ENCODE measurements around the gene EEA1. TPM values are rescaled to one million over a fixed set of nuclear protein-coding genes. Genes with fewer than 3 reads are reported as not detected.

EEA1 gene
- total and polyA plus RNA-seq, 2 of the 8 experiments (the other 6 are each of a cell fraction or from before 2014, with no cell fraction given) = 1.0 to 18.8 TPM

GRCh38 chr12:92886131-92886530 is 43.0 kb downstream of the EEA1 start:
- Histone ChIP-seq H4K5ac (ENCODE audit: insufficient read length, low read depth, low read length) (no peak overlapping the region), H3K56ac (replicated peaks; ENCODE audit: insufficient read length, low read depth, low read length) (no peak overlapping the region), H4K20me1 (replicated peaks in 1 of 2; ENCODE audit: control insufficient read depth in 1 of 2, insufficient read depth in 2 of 2, low read length in 2 of 2) (no peaks in the 10 kb centered on the region), H3K9me3 (ENCODE audit: insufficient read depth in 2 of 2, low read depth in 1 of 2, low read length in 1 of 2) (no peaks in the 10 kb centered on the region), H2BK15ac (ENCODE audit: low read length) (no peak overlapping the region), H3K4me2 (ENCODE audit: insufficient read depth in 1 of 2, low read depth in 2 of 2, low read length in 2 of 2) (no peak overlapping the region), H3K23ac (ENCODE audit: insufficient read length) (no peak overlapping the region), H3K14ac (ENCODE audit: insufficient read length) (no peak overlapping the region), H3K4me1 (replicated peaks in 1 of 4; ENCODE audit: control insufficient read depth in 3 of 4, insufficient read depth in 4 of 4, low read length in 3 of 4) (no peaks in the 10 kb centered on the region), H4K91ac (replicated peaks; ENCODE audit: insufficient read length, low read length) (no peak overlapping the region), H3K27ac (ENCODE audit: low read depth, low read length) (no peak overlapping the region), H3K4ac (replicated peaks; ENCODE audit: insufficient read length, low read depth, low read length) (no peak overlapping the region), H2BK120ac (replicated peaks; ENCODE audit: low read depth, low read length) (no peak overlapping the region), H3K36me3 (ENCODE audit: control insufficient read depth in 2 of 4, insufficient read depth in 4 of 4, low read length in 3 of 4) (no peaks in the 10 kb centered on the region), H3K23me2 (ENCODE audit: low read depth, low read length) (no peaks in the 10 kb centered on the region), H3K18ac (ENCODE audit: extremely low read depth, low read length) (no peak overlapping the region), H4K8ac (ENCODE audit: extremely low read depth, insufficient read depth, low read length) (no peak overlapping the region), H3K27me3 (replicated peaks in 1 of 4; ENCODE audit: control insufficient read depth in 3 of 4, extremely low read depth in 1 of 4, insufficient read depth in 3 of 4, low read length in 3 of 4) (no peaks in the 10 kb centered on the region), H2BK20ac (ENCODE audit: low read length) (no peak overlapping the region), H3K79me2 (ENCODE audit: control insufficient read depth in 1 of 2, insufficient read depth in 2 of 2, low read length in 2 of 2) (no peaks in the 10 kb centered on the region), H2AK5ac (ENCODE audit: low read depth, low read length) (no peak overlapping the region), H2BK5ac (ENCODE audit: low read depth, low read length) (no peak overlapping the region), H3K4me3 (ENCODE audit: extremely low read depth in 1 of 4, insufficient read depth in 2 of 4, low read depth in 3 of 4, low read length in 4 of 4) (no peak overlapping the region), H2BK12ac (ENCODE audit: low read depth, low read length) (no peak overlapping the region), H3K9ac (replicated peaks in 1 of 4; ENCODE audit: extremely low read depth in 1 of 4, low read depth in 3 of 4, low read length in 3 of 4) (no peak overlapping the region), H2AFZ (ENCODE audit: low read length) (no peak overlapping the region), H3K79me1 (ENCODE audit: low read depth, low read length) (no peaks in the 10 kb centered on the region; the same call in 1 of the 2 replicates)
- no peak for TF ChIP-seq JUN (IDR thresholded peaks at IDR 0.05; ENCODE audit: low read depth, low read length)
- no peak for TF ChIP-seq TEAD4 (IDR thresholded peaks at IDR 0.05; ENCODE audit: low read depth, low read length)
- no peak for TF ChIP-seq ZNF274 (IDR thresholded peaks at IDR 0.05; ENCODE audit: borderline replicate concordance, extremely low read depth, low read length)
- TF ChIP-seq CBX8 (IDR thresholded peaks at IDR 0.05; ENCODE audit: borderline replicate concordance, low read depth, low read length) = no peak
- TF ChIP-seq SAP30 (IDR thresholded peaks at IDR 0.05; ENCODE audit: insufficient read depth, insufficient replicate concordance, low read length) = no peak
- TF ChIP-seq BACH1 (IDR thresholded peaks at IDR 0.05; ENCODE audit: low read length) = no peak
- TF ChIP-seq CTCF (IDR thresholded peaks at IDR 0.05; ENCODE audit: control extremely low read depth in 1 of 3, insufficient read depth in 1 of 3, low read depth in 1 of 3, low read length in 3 of 3) = no peak
- no peak for TF ChIP-seq CREB1 (IDR thresholded peaks at IDR 0.05)
- no peak for TF ChIP-seq GTF2F1 (IDR thresholded peaks at IDR 0.05; ENCODE audit: borderline replicate concordance, low read depth, low read length)
- no peak for TF ChIP-seq CHD2 (IDR thresholded peaks at IDR 0.05; ENCODE audit: low read length)
- no peak for TF ChIP-seq TBP (IDR thresholded peaks at IDR 0.05; ENCODE audit: low read depth, low read length)
- no peak for TF ChIP-seq NANOG (IDR thresholded peaks at IDR 0.05; ENCODE audit: insufficient read depth, low read depth, low read length, poor library complexity, severe bottlenecking)
- TF ChIP-seq BCL11A (IDR thresholded peaks at IDR 0.05; ENCODE audit: low read depth in 2 of 2, low read length in 2 of 2) = no peak
- DNase-seq (ENCODE audit: low read depth in 1 of 2, low spot score in 2 of 2) (no peak), FAIRE-seq (no peak)
- CTCF ChIA-PET (ENCODE audit: partially characterized antibody) = interaction anchor here (1.2 kb wide), 1 partner anchor 8 kb away, joined by 3 read pairs; no protein-coding TSS in a partner anchor
- no CpG with 5 or more reads among the region's 2 CpGs for WGBS, 2 experiments (ENCODE audit: extremely low coverage in 1 of 2, insufficient coverage in 1 of 2, insufficient read length in 1 of 2, insufficient replicate concordance in 2 of 2, low coverage in 1 of 2, low lambda C conversion rate in 2 of 2, missing lambda C conversion rate in 1 of 2)
- POLR2A ChIA-PET (ENCODE audit: partially characterized antibody) = interaction anchor here (0.8 to 1.1 kb wide), 2 partner anchors 19 to 42 kb away, joined by 3 read pairs; no protein-coding TSS in a partner anchor

All from H1 (cell line).